NOMO-1 (cell line): ENCODE measurements around the gene NAV2.
"Not testable (repeated sequence)": the region's sequence is repeated elsewhere in the genome, so short reads cannot be mapped to it uniquely, and the experiment has no call there.

ENCODE experiments used
- DNase-seq, 2 experiments: peaks; one replicate each; lab custom pipeline; 2025; ENCODE audit not compliant: unreplicated experiment in 2 of 2; lab: John Stamatoyannopoulos, UW

The NAV2 gene

GRCh38 chr11:20126724-20127123, 414.1 kb downstream of the NAV2 start:
- DNase-seq, result no peak

- peak; percentile 18 to 41 for DNase-seq
Observed at GRCh38 chr11:20127671-20128527, 415.3 kb downstream of the NAV2 start.

GRCh38 chr11:20128528-20128825, 415.8 kb downstream of the NAV2 start:
- DNase-seq, result not testable (repeated sequence)

DNA sequence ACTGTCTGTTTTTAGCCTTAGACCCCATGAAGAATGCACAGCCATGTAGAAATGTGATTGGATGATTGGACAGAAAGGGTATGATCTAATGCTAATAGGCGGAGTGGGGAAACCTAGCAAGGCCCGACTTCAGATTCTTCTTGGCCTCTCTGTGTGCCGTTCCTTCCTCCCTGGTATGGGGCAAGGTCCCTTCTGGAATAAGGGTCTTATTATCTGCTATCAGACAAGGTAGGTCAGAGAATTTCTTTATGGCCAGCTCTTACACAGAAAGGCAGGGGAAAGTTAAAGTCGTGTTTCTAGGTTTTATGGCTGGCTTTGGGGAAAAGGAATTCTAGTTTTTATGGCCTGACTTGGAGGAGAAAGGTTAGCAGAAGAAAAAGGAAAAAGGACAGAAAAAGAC, 417.0 kb downstream of the NAV2 start:
- DNase-seq, result no peak

- peak; percentile 39 to 42 for DNase-seq
Observed at GRCh38 chr11:20131788-20132666, 419.4 kb downstream of the NAV2 start.

DNA sequence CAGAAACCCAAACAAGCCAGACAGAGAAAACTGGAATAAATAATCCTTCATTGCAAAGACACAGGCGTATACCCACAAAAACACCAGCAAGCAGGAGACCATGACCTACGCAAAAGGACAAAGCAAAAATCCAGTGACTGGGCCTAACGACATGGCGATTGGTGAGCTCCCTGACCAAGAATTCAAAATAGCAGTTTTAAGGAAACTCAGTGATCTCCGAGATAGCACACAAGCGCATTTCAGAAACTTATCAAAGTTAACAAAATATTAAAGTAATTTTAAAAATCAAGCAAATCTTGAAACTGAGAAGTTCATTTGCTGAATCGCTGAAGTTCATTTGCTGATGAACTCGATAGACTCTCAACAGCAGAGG, 420.0 kb downstream of the NAV2 start:
- no peak for DNase-seq

DNA sequence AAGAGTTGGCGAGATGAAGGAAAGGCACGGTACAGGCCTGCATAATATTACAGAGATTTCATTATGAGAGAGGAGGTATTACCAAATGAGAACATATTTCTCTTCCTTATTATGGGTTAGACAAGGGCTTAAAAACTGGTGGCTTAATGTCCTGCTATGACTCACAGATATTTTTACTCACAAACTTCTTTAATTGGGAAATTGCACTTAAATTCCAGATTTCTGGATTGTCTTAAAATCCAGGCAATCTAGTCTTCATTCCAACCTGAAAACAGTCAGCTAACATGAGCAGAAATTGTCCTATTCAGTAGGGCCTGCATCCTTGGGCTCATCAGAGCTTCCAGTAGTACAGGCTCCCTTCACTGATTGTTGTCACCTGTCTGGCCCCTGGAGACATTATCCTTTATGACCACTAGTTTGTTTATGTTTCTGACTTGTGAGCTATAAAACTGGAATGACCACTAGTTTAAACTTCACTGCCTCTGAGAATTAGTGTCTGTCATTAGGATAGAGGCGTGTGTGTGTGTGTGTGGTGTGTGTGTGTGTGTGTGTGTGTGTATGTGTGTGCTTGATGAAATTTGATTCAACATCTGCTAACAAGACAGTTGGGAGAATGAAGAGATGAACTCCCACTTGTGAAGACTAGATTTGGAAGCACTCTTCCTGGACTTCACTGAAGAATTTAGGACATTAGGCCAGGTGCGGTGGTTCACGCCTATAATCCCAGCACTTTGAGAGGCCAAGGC, 422.5 kb downstream of the NAV2 start:
- no peak for DNase-seq

- DNase-seq, result no peak
Observed at GRCh38 chr11:20137637-20138036, 425.0 kb downstream of the NAV2 start.

DNA sequence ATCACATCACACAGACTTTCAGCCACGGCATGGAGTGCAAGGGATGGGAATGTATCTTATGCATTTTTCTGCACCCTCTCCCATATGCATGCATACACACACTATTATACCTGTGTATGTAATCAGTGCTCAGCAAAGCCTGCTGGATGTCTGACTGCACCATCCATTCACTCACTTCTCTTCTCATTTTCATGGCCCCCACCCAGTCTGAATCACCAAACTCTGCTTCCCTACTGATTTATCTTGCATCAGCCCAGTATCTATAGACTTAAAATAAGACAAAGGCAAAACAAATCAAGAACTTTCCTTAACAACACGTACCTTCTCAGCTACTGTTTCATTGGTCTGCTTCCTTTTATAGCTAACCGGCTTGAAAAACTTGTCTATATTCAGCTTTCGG, 426.1 kb downstream of the NAV2 start:
- DNase-seq, result no peak

DNA sequence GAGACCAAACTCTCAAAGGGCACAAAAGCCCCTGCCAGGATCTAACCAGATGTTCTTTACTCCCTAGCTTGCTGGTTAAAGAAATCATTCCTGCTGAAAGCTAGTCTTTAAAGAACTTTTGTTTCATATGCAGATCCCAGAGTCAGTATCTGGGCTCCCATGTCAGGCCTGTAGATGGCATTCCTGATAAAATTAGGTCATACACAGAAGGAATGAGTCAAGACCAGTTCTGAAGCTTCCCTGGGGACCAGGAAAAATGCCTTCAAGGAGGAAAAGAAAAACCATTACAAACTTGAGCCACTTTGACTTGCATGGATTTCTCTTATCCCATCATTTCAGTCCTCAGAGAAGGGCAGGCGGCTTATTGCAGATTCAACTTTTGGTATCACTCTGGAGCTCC, 441.7 kb downstream of the NAV2 start:
- no peak for DNase-seq

DNA sequence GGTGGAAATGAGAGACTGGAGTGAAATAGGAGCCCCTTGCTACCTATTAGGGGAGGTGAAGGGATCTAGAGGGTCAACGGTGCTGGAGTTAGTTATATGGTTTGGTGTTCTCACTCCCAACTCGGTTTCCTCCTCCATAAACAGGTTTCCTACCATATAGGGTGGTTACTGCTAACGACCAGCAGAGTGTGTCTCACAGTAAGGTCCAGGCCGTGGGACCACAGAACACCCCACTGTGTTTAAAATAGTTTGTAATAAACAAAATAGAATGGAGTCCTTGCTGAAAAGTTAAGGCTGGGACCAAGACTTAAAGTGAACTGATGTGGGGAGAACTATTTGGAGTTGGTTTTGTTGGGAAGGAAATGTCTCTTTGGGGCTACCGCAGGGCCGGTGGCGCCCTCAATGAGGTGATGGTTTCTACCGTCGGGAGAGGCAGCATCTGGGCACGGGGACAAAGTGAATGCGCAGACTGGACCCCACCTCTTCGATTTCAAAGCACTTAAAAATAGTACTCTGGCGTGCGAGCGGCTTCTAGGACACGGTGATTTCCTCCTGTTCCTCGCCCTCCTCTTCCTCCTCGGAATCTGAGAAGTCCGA, 443.1 kb downstream of the NAV2 start:
- no peak for DNase-seq

DNA sequence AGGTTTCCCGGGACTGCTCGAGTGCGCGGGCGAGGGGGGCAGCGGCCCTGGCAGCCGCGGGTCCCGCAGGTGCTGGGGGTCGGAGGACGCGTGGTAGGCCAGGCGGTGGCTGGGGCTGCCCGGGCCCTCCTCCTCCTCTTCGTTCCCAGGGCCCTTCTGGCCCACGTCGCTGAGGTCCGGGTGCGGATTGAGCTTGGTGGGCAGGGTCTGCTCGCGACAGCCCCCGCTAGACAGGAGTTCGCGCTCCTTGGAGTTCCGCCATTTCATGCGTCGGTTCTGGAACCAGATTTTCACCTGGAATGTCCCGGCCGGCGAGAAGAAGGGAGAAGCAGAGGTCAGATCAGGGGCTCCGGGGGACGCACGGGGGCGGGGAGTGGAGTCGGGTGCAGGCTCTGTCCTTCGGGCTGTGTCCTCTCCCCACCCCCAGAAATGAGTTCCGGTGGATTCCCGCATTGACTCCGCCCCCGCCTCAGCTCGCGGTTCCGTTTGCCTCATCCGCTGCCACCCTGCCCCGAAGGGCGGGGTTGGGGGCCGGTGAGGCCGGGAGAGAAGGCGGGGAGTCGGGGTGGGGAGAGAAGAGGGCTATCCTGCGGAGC, 443.7 kb downstream of the NAV2 start:
- DNase-seq, result no peak

DNA sequence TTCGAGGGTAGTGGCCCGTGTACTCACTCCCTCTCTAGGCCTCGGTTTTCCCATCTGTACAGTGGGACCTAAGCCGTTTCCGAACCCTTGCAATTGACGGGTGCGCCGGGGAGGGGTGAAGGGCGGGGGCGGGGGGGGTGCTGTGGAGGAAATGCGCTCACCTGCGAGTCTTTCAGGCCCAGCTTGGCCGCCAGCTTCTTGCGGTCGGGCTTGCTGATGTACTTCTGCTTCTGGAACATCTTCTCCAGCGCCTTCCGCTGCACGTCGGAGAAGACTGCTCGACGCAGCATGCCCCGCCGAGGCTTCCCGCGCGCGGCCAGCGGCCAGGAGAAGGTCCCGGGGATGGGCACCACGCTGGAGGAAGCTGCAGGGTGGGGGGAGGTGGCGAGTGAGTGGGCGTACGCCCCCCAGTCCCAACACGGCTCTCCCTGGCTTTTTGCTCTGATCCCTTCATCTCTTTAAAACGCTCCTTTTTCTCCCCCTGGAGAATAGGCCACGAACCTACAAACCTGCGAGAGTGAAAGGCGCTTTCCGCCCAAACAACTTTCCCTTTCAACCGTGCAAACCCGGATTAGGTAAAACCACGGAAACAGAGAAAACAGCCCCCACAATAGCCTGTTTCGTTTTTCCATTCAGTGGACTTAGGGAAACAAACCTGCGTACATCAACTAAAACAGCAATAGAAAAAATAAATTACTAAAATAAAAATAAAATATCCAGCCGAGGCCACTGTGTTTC, 444.4 kb downstream of the NAV2 start:
- DNase-seq, result peak; percentile 2 to 20

- no peak for DNase-seq
Observed at GRCh38 chr11:20157728-20158127, 445.1 kb downstream of the NAV2 start.

GRCh38 chr11:20158597-20159257, 446.1 kb downstream of the NAV2 start:
- peak in 1 of 2 experiments; percentile 4 for DNase-seq

DNA sequence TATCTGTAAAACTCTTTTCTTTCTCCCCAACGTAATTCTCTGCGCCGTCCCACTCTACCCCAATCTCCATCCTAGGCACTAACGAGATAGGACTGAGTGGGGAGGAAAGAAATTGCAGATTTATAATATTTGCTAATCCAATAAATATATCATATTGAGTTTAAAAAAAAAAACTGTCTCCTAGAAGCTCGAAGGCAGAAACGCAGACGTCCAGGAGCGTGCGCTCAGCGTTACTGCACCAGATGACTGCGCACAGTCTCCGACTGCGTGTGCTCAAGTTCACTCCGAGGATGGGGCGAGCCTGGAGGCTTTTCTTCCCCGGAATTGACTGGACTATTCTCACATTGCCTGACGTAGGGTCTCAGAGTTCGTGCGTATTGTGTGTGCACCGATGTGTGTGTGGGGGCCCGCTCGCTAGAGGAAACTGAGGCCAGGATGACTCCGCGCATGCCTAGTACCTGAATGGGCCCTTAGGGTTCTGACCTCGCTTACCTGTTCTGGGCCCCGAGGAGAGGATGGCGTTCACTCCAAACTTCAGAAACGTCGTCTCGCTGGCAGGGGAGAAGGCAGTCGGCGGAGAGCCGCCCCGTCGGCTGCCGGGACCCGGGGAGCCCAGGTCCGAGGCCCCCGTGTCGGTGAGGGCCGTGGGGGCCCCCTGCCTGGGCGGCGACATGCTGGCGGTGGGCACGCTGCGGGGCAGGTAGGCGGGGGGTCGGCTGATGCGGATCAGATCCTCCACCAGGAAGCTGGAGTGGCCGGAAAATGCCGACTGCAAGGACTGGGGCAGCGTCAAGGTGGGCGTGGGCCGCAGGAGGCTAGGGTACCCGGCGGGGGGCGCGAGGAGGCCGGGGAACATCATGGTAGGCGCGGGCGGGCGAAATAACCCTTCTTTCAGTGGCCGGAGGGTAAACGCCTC, 447.1 kb downstream of the NAV2 start:
- DNase-seq, result no peak

- DNase-seq, result no peak
Observed at GRCh38 chr11:20160425-20161229, 448.0 kb downstream of the NAV2 start, which contains the start of gene DBX1. Gene DBX1 (minus strand): TSS chr11:20160475. CDS start chr11:20160324, 151 bp downstream.
